Panc1 (cell line): ENCODE results near the gene TF.

Experiments
- CTCF ChIP-seq: fragments of 450-650 bp; IDR thresholded peaks from 2 replicates; pipeline ENCODE4 v1.5.1; 2017; ENCODE audit warnings: mild to moderate bottlenecking
- POLR2AphosphoS5 ChIP-seq: IDR thresholded peaks from 2 replicates; pipeline ENCODE4 v1.6.1; 2012; ENCODE audit warnings: mild to moderate bottlenecking, low read depth, low read length, moderate library complexity
- REST ChIP-seq, 2 experiments: IDR thresholded peaks; 2 replicates each; pipeline ENCODE4 v1.6.1; 2011 to 2012; ENCODE audit warnings: low read depth in 2 of 2, control low read depth in 1 of 2, low read length in 1 of 2, mild to moderate bottlenecking in 1 of 2, moderate library complexity in 1 of 2; ENCODE audit not compliant: insufficient read depth in 1 of 2
- TCF7L2 ChIP-seq: IDR thresholded peaks from 2 replicates; pipeline ENCODE4 v1.6.1; 2011; ENCODE audit warnings: mild to moderate bottlenecking, low read depth, low read length, inconsistent platforms

- no peak for TF ChIP-seq TCF7L2
- no peak for TF ChIP-seq CTCF
- TF ChIP-seq POLR2AphosphoS5 = no peak
- TF ChIP-seq REST (IDR thresholded peaks at IDR 0.05; ENCODE audit: insufficient read depth in 1 of 2, low read depth in 2 of 2, low read length in 1 of 2) = no peak
Measured at GRCh38 chr3:133712017-133712416, 34.2 kb upstream of the TF start.
